Endothelial cell (in vitro differentiated cells): ENCODE data around the gene GRIN2A. TPM values are rescaled to one million over a fixed set of nuclear protein-coding genes. Genes with fewer than 3 reads are reported as not detected.

Experiments used
- DNase-seq: peaks from one replicate; pipeline ENCODE4 v3.0.0; 2021; ENCODE audit warnings: low spot score
- H3K27ac Mint-ChIP-seq: one replicate; pipeline ENCODE4 v1.8.0; 2021; ENCODE audit warnings: mixed read lengths, inconsistent platforms; ENCODE audit not compliant: unreplicated experiment
- H3K27me3 Mint-ChIP-seq: one replicate; pipeline ENCODE4 v1.8.0; 2021; ENCODE audit warnings: mild to moderate bottlenecking, moderate library complexity, mixed read lengths, inconsistent platforms; ENCODE audit not compliant: unreplicated experiment
- H3K36me3 Mint-ChIP-seq: one replicate; pipeline ENCODE4 v1.8.0; 2021; ENCODE audit warnings: mild to moderate bottlenecking, low read depth, mixed read lengths, inconsistent platforms; ENCODE audit not compliant: unreplicated experiment
- H3K4me1 Mint-ChIP-seq: one replicate; pipeline ENCODE4 v1.8.0; 2021; ENCODE audit warnings: mild to moderate bottlenecking, mixed read lengths, inconsistent platforms; ENCODE audit not compliant: unreplicated experiment
- H3K4me3 Mint-ChIP-seq: one replicate; pipeline ENCODE4 v1.8.0; 2021; ENCODE audit warnings: mild to moderate bottlenecking, mixed read lengths, inconsistent platforms; ENCODE audit not compliant: unreplicated experiment
- H3K9me3 Mint-ChIP-seq: one replicate; pipeline ENCODE4 v1.8.0; 2021; ENCODE audit warnings: mixed read lengths, inconsistent platforms; ENCODE audit not compliant: unreplicated experiment
- total RNA-seq: library from RNA; stranded (reverse); fragmentation: NEBNext Ultra II Directional; extraction: Animal tissue kit (Norgen Biotek cat#: 25700); gene quantifications from one replicate; pipeline ENCODE4 v1.2.1, GENCODE V29; 2021; ENCODE audit not compliant: unreplicated experiment
- TF ChIP-seq, protein P1 (sequence below): fragments of 200-600 bp; sonication (generic); IDR thresholded peaks from one replicate; pipeline ENCODE4 v1.5.0; 2021; ENCODE audit warnings: antibody characterized with exemption; ENCODE audit not compliant: unreplicated experiment

Gene GRIN2A
- total RNA-seq, 1 donor from 2014 or later, result 0.03 TPM

DNA sequence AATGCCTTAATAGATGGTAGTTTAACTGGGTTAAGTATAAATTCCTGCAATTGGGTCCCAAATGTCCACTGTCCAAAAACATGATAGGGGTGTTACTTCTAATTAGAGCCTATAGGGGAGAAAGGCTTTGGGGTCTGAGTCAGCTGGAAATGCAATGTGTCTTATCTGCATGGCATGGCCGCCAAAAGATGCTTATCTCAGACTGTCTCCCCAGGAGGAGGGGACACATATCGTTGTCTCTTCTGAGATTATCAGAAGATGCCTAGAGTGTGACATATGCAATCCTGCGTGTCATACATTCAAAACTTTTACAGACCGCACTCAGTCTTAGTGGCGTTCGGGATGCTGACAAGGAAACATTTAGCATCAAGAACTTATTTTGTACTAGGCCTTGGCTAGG is 442.9 kb downstream of the GRIN2A start:
- Mint-ChIP-seq H3K4me1 (no peaks in the 10 kb centered on the region), H3K27me3 (no peaks in the 10 kb centered on the region), H3K4me3 (no peak overlapping the region), H3K36me3 (no peaks in the 10 kb centered on the region), H3K27ac (no peak overlapping the region), H3K9me3 (no peaks in the 10 kb centered on the region)
- DNase-seq, result no peak
- TF ChIP-seq, protein P1, sequence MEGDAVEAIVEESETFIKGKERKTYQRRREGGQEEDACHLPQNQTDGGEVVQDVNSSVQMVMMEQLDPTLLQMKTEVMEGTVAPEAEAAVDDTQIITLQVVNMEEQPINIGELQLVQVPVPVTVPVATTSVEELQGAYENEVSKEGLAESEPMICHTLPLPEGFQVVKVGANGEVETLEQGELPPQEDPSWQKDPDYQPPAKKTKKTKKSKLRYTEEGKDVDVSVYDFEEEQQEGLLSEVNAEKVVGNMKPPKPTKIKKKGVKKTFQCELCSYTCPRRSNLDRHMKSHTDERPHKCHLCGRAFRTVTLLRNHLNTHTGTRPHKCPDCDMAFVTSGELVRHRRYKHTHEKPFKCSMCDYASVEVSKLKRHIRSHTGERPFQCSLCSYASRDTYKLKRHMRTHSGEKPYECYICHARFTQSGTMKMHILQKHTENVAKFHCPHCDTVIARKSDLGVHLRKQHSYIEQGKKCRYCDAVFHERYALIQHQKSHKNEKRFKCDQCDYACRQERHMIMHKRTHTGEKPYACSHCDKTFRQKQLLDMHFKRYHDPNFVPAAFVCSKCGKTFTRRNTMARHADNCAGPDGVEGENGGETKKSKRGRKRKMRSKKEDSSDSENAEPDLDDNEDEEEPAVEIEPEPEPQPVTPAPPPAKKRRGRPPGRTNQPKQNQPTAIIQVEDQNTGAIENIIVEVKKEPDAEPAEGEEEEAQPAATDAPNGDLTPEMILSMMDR, result no peak

DNA sequence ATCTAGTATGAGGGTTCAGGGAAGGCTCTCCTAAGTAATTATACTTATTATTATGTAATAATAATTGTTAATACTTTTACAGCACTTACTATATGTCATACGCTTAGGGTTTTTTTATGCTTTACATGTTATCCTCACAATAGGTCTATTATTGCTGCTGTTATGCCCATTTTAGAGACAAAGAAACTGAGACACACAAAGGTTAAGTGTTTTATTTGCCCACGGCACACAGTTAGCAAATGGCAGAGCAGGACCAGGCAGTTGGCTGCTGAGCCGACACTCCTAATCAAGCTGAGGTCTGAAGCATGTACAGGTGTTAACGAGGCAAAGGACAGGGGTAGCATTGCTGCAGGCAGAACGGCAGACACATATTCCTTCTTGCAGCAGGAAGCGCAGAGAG is 443.5 kb downstream of the GRIN2A start:
- no peak overlapping the region for H3K27ac Mint-ChIP-seq
- H3K4me1 Mint-ChIP-seq, result no peaks in the 10 kb centered on the region
- no peak for DNase-seq
- H3K9me3 Mint-ChIP-seq, result no peaks in the 10 kb centered on the region
- TF ChIP-seq, protein P1, result no peak
- no peak overlapping the region for H3K4me3 Mint-ChIP-seq
- H3K27me3 Mint-ChIP-seq, result no peaks in the 10 kb centered on the region
- no peaks in the 10 kb centered on the region for H3K36me3 Mint-ChIP-seq

DNA sequence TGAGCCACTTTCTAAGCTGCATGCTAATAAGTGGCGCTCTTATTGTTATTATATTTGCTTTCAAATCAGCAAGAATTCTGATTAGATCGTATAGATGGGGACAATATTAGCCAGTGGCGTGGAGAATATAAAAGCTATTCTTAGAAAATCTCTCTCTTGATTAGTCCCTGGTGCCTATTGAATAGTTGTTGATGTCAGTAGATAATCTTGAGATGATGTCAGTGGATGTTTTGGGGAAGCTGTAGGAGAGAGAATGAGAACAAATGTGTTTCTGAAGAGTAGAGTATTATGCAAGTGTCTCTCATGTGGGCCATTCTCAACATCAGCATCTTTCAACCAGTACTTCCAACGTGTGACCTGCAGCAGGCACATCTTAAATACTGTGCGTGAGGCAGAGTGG is 445.7 kb downstream of the GRIN2A start:
- Mint-ChIP-seq H3K4me1 (no peaks in the 10 kb centered on the region), H3K4me3 (no peak overlapping the region), H3K36me3 (no peaks in the 10 kb centered on the region), H3K9me3 (no peaks in the 10 kb centered on the region), H3K27ac (no peak overlapping the region), H3K27me3 (no peaks in the 10 kb centered on the region)
- TF ChIP-seq, protein P1, result no peak
- no peak for DNase-seq

DNA sequence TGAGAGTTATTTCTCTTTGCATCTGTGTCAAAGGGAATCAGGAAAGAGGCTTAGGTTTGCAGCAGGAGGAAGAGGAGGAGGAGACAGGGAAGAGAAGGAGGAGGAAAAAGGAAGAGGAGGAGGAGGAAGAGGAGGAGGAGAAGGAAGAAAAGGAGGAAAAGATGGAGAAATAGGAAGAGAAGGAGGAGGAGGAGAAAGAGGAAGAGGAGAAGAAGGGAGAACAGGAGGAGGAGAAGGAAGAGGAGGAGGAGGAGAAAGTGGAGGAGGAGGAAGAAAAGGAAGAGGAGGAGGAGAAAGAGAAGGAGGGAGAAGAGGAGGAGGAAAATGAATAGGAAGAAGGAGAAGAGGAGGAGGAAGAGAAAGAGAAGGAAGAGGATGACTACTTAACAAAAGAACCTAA is 459.1 kb downstream of the GRIN2A start:
- Mint-ChIP-seq H3K36me3 (no peaks in the 10 kb centered on the region), H3K4me3 (no peak overlapping the region), H3K9me3 (no peaks in the 10 kb centered on the region), H3K4me1 (no peaks in the 10 kb centered on the region), H3K27me3 (peaks cover 1% of the 10 kb centered on the region), H3K27ac (no peak overlapping the region)
- TF ChIP-seq, protein P1, result no peak
- no peak for DNase-seq

DNA sequence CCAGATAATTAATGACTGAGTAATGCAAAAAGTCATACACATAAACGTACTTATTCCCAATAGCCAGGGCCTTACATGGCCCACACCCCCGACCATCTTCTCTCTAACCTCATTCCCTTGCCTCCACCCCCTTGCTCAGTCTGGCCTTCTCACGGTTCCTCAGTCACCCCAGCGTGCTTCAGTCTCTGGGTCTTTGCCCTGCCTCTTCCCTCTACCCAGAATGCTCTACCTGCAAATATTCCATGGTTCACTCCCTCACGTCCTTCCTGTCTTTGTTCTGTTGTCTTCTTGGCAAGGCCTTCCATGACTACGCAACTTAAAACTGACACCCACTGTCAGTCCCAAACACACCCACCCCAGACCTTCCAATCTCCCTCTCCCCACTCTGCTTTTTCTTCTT is 468.3 kb downstream of the GRIN2A start:
- TF ChIP-seq, protein P1, result no peak
- Mint-ChIP-seq H3K27ac (peak overlapping the region; percentile 59), H3K27me3 (peaks cover 6% of the 10 kb centered on the region), H3K36me3 (no peaks in the 10 kb centered on the region), H3K9me3 (no peaks in the 10 kb centered on the region), H3K4me1 (peaks cover 3% of the 10 kb centered on the region), H3K4me3 (no peak overlapping the region)
- DNase-seq, result no peak
